ENCODE measurements around the gene ABCA4. TPM values are rescaled to one million over a fixed set of nuclear protein-coding genes. Genes with fewer than 3 reads are reported as not detected.

ABCA4 gene
- total RNA-seq, 1 donor from 2014 or later: 0.49 TPM

- Histone ChIP-seq H3K36me3 (no peaks in the 10 kb centered on the region), H3K4me1 (peaks cover 41% of the 10 kb centered on the region), H3K27ac (peak overlapping the region; percentile 33), H3K27me3 (no peaks in the 10 kb centered on the region), H3K9me3 (no peaks in the 10 kb centered on the region), H3K4me3 (no peak overlapping the region)
- DNase-seq (ENCODE audit: extremely low spot score in 2 of 2): no peak
- intact Hi-C loops (cut with DNase I): no loop called here
- TF ChIP-seq POLR2A (IDR thresholded peaks at IDR 0.05) (no peak), CTCF (IDR thresholded peaks at IDR 0.05) (no peak), POLR2AphosphoS5 (IDR thresholded peaks at IDR 0.05; ENCODE audit: insufficient read depth in 1 of 2, low read depth in 1 of 2) (peak; percentile 27 to 76)
Measured at GRCh38 chr1:94100785-94101612, 19.9 kb downstream of the ABCA4 start.

GRCh38 chr1:94100129-94100784, 20.7 kb downstream of the ABCA4 start:
- Histone ChIP-seq H3K9me3 (no peaks in the 10 kb centered on the region), H3K27ac (peak overlapping the region; percentile 11), H3K4me3 (no peak overlapping the region), H3K36me3 (no peaks in the 10 kb centered on the region), H3K27me3 (no peaks in the 10 kb centered on the region), H3K4me1 (peaks cover 49% of the 10 kb centered on the region)
- no peak for TF ChIP-seq POLR2AphosphoS5 (IDR thresholded peaks at IDR 0.05; ENCODE audit: insufficient read depth in 1 of 2, low read depth in 1 of 2)
- TF ChIP-seq POLR2A (IDR thresholded peaks at IDR 0.05): no peak
- no peak for TF ChIP-seq CTCF (IDR thresholded peaks at IDR 0.05)
- intact Hi-C loops (cut with DNase I): no loop called here
- DNase-seq (ENCODE audit: extremely low spot score in 2 of 2): no peak

GRCh38 chr1:94099303-94099702, 21.6 kb downstream of the ABCA4 start:
- TF ChIP-seq CTCF (IDR thresholded peaks at IDR 0.05) (no peak), POLR2AphosphoS5 (IDR thresholded peaks at IDR 0.05; ENCODE audit: insufficient read depth in 1 of 2, low read depth in 1 of 2) (no peak), POLR2A (IDR thresholded peaks at IDR 0.05) (no peak)
- Histone ChIP-seq H3K27ac (peak overlapping the region; percentile 84), H3K4me1 (peaks cover 58% of the 10 kb centered on the region), H3K36me3 (no peaks in the 10 kb centered on the region), H3K9me3 (no peaks in the 10 kb centered on the region), H3K4me3 (no peak overlapping the region), H3K27me3 (no peaks in the 10 kb centered on the region)
- DNase-seq (ENCODE audit: extremely low spot score in 2 of 2): no peak
- intact Hi-C loops (cut with DNase I): no loop called here

- Histone ChIP-seq H3K9me3 (no peaks in the 10 kb centered on the region), H3K27ac (peak overlapping the region; percentile 84), H3K27me3 (no peaks in the 10 kb centered on the region), H3K36me3 (no peaks in the 10 kb centered on the region), H3K4me1 (peaks cover 65% of the 10 kb centered on the region), H3K4me3 (no peak overlapping the region)
- TF ChIP-seq POLR2AphosphoS5 (IDR thresholded peaks at IDR 0.05; ENCODE audit: insufficient read depth in 1 of 2, low read depth in 1 of 2) (no peak), CTCF (IDR thresholded peaks at IDR 0.05) (no peak), POLR2A (IDR thresholded peaks at IDR 0.05) (no peak)
- intact Hi-C loops (cut with DNase I): no loop called here
- no peak for DNase-seq (ENCODE audit: extremely low spot score in 2 of 2)
Measured at GRCh38 chr1:94098585-94099111, 22.3 kb downstream of the ABCA4 start.
